HUES64 (cell line): ENCODE measurements around the gene NRL.

Source experiments
- H3K27ac ChIP-seq: 2 replicates; pipeline ENCODE4 v1.7.0; 2013; ENCODE audit warnings: low read depth, low read length, inconsistent platforms
- H3K27me3 ChIP-seq: 2 replicates; pipeline ENCODE4 v1.6.1; 2013; ENCODE audit warnings: mild to moderate bottlenecking, low read length; ENCODE audit not compliant: insufficient read depth
- H3K36me3 ChIP-seq: 2 replicates; pipeline ENCODE4 v1.6.1; 2013; ENCODE audit warnings: mild to moderate bottlenecking, low read length; ENCODE audit not compliant: insufficient read depth
- H3K4me1 ChIP-seq: 2 replicates; pipeline ENCODE4 v1.6.1; 2013; ENCODE audit warnings: mild to moderate bottlenecking, low read length, moderate library complexity; ENCODE audit not compliant: insufficient read depth
- H3K4me3 ChIP-seq: 2 replicates; pipeline ENCODE4 v1.5.1; 2013; ENCODE audit warnings: mild to moderate bottlenecking, low read length, moderate library complexity
- H3K9ac ChIP-seq: 2 replicates; pipeline ENCODE4 v1.6.1; 2013; ENCODE audit warnings: mild to moderate bottlenecking, low read depth, low read length
- H3K9me3 ChIP-seq: 2 replicates; pipeline ENCODE4 v1.6.1; 2013; ENCODE audit warnings: low read depth, low read length; ENCODE audit not compliant: insufficient read depth
- WGBS: fragments of 150-250, 120-280 bp; methylation state at CpG from one replicate; pipeline ENCODE4 v1.1.7; 2013; ENCODE audit warnings: missing lambda C conversion rate; 5-methylcytosine and 5-hydroxymethylcytosine counted together

NRL gene

GRCh38 chr14:24141097-24141880 is 26.5 kb upstream of the NRL start, which contains the start of gene EMC9:
TSS of gene EMC9 (minus strand) at chr14:24141591. CDS start at chr14:24141304, 287 bp downstream.
- H3K9me3 ChIP-seq = no peaks in the 10 kb centered on the region
- peaks cover 6% of the 10 kb centered on the region; the same call in 1 of the 2 replicates for H3K4me1 ChIP-seq
- H3K27ac ChIP-seq = peak within 1 kb of the TSS; percentile 77
- 0 out of 2 replicates have a peak, but pooled peaks cover 4% of the 10 kb centered on the region for H3K27me3 ChIP-seq
- WGBS = under 1% methylated on average over 65 of the region's 65 CpGs
- peak within 1 kb of the TSS; percentile 79 for H3K9ac ChIP-seq
- H3K4me3 ChIP-seq = peak within 1 kb of the TSS; percentile 74
- H3K36me3 ChIP-seq = peaks cover 46% of the 10 kb centered on the region

DNA sequence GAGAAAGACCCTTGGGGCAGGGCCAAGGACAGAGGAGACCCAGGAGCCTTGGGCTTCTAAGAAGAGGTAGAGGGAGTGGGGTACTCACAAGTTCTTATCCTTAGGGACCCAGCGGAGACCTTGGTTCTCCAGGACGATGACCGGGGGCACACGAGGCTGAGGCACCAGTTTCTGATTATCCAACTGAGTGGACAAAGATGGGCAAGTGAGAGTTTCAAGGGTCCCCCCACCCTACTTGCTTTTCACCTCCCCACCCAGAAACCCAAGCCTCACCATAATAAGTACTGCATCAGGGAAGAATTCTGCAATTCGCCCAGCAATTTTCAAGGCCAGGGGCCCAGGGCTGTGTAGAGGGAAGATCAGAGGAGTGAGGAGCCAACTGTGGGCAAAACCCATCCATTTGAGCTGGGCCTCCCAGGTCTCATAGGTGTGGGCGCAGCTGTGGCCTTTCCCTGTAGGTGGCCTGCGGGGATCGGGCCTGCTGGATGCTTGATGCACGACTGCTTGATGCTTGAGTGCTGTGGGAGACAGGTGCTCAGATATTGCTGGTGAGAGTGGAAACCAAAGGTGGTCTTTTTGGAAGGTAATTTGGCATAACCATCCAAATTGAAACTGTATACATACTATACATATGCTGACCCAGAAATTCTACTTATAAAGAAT is 24.7 kb upstream of the NRL start:
- peak overlapping the region; percentile 74 for H3K4me3 ChIP-seq
- H3K9ac ChIP-seq = no peak overlapping the region
- WGBS = 88% methylated on average over 9 of the region's 9 CpGs

GRCh38 chr14:24138396-24139271 is 23.9 kb upstream of the NRL start:
- Histone ChIP-seq H3K4me3 (no peak overlapping the region), H3K9me3 (no peaks in the 10 kb centered on the region), H3K36me3 (peaks cover 31% of the 10 kb centered on the region), H3K9ac (no peak overlapping the region), H3K4me1 (no peaks in the 10 kb centered on the region), H3K27ac (no peak overlapping the region), H3K27me3 (0 out of 2 replicates have a peak, but pooled peaks cover 4% of the 10 kb centered on the region)
- WGBS = 97% methylated on average over 13 of the region's 13 CpGs

More for the DNA sequence above, 24.7 kb upstream of the NRL start:
- no peak overlapping the region for H3K27ac ChIP-seq
- no peaks in the 10 kb centered on the region for H3K9me3 ChIP-seq
- peaks cover 39% of the 10 kb centered on the region for H3K36me3 ChIP-seq
- 0 out of 2 replicates have a peak, but pooled peaks cover 4% of the 10 kb centered on the region for H3K27me3 ChIP-seq
- no peaks in the 10 kb centered on the region for H3K4me1 ChIP-seq

DNA sequence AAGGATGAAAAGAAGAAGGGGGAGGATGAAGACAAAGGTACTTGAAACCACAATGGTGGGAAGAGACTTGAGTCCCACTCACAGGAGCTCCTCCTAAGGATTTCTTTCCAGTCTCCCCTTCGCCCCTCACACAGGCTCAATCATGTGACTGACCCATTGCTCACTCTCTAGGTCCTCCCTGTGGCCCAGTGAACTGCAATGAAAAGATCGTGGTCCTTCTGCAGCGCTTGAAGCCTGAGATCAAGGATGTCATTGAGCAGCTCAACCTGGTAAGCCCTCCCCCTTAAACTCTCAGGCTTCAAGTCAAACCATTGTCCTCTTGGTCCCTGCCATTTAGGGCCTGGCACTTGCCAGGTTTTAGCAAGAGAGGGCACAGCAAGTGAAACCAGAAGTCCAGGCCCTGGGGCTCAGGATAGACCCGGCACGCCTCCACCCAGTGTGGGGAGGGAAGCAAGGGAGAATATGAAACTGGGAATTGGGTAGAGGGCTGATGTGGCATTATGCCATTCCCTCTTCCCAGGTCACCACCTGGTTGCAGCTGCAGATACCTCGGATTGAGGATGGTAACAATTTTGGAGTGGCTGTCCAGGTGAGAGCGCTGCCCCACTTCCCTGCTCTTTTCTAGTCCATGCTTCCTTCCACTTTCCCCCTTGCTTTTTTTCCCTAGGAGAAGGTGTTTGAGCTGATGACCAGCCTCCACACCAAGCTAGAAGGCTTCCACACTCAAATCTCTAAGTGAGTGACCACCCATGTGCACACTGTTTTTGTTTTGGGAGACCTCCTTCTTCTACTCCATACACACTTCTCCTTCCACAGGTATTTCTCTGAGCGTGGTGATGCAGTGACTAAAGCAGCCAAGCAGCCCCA is 23.0 kb upstream of the NRL start:
- Histone ChIP-seq H3K4me1 (no peaks in the 10 kb centered on the region), H3K4me3 (peak overlapping the region; percentile 90; the same call in 1 of the 2 replicates), H3K36me3 (peaks cover 28% of the 10 kb centered on the region), H3K27me3 (0 out of 2 replicates have a peak, but pooled peaks cover 4% of the 10 kb centered on the region), H3K9ac (no peak overlapping the region), H3K27ac (no peak overlapping the region), H3K9me3 (no peaks in the 10 kb centered on the region)
- 93% methylated on average over 8 of the region's 8 CpGs for WGBS

DNA sequence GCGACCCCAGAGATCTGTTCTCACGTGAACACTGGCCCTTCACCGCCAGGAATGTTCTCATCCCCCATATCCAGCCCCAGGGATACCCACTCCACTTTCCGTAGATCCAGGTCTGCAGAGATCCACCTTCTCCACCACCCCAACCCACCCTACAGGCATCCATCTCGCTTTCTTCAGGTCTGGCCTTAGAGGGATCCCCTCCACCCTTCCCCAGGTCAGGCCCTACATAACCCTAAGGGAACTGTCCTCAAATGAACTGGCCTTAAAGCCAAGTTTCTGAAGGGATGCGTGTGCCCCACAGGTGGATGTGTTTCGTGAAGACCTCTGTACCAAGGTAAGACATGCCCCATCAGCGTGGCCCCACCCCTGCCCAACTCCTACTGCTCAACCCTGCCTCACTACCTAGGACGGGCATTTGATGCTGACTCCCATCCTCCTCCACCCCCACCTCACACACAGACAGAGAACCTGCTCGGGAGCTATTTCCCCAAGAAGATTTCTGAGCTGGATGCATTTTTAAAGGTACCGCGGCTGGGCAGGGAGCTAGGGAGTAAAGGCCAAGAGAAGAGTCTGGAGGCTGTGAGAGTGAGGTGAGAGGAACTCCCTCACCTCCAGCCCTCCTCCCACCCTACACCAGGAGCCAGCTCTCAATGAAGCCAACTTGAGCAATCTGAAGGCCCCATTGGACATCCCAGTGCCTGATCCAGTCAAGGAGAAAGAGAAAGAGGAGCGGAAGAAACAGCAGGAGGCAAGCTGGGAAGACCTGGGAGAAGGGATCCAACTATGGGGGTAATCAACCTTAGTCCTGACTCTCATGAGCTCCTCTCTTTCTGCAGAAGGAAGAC is 22.2 kb upstream of the NRL start:
- H3K9me3 ChIP-seq = no peaks in the 10 kb centered on the region
- no peaks in the 10 kb centered on the region for H3K4me1 ChIP-seq
- H3K27ac ChIP-seq = no peak overlapping the region
- H3K9ac ChIP-seq = peak overlapping the region; percentile 73; the same call in 1 of the 2 replicates
- H3K4me3 ChIP-seq = peak overlapping the region; percentile 90
- H3K27me3 ChIP-seq = 0 out of 2 replicates have a peak, but pooled peaks cover 4% of the 10 kb centered on the region
- peaks cover 28% of the 10 kb centered on the region for H3K36me3 ChIP-seq
- 35% methylated on average over 13 of the region's 13 CpGs for WGBS

GRCh38 chr14:24135834-24136683 is 21.3 kb upstream of the NRL start, which contains the start of gene PSME1:
TSS of gene PSME1 (plus strand) at chr14:24136194. CDS start at chr14:24136263, 69 bp downstream.
- Histone ChIP-seq H3K4me3 (peak within 1 kb of the TSS; percentile 90), H3K36me3 (peaks cover 28% of the 10 kb centered on the region), H3K4me1 (no peaks in the 10 kb centered on the region), H3K9me3 (no peaks in the 10 kb centered on the region), H3K9ac (peak within 1 kb of the TSS; percentile 73), H3K27ac (no peak within 1 kb of the TSS), H3K27me3 (0 out of 2 replicates have a peak, but pooled peaks cover 4% of the 10 kb centered on the region)
- WGBS = 1% methylated on average over 75 of the region's 75 CpGs

DNA sequence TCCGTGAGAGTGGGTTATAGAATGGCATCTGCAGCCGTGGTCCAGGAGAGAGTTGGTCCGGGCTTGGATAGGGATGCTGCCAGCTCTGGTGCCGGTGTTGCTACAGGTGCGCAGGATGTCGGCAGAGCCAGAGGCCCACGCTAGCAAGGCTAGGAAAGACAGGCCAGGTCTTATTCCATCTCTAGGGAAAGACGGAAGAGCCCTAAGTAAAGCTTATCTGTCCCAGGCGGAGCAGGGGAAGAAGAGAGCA is 20.8 kb upstream of the NRL start:
- H3K36me3 ChIP-seq = peaks cover 28% of the 10 kb centered on the region
- H3K4me1 ChIP-seq = no peaks in the 10 kb centered on the region
- H3K27ac ChIP-seq = no peak overlapping the region
- H3K4me3 ChIP-seq = peak overlapping the region; percentile 90
- 10% methylated on average over 9 of the region's 9 CpGs for WGBS
- 0 out of 2 replicates have a peak, but pooled peaks cover 4% of the 10 kb centered on the region for H3K27me3 ChIP-seq
- peak overlapping the region; percentile 61 for H3K9ac ChIP-seq
- no peaks in the 10 kb centered on the region for H3K9me3 ChIP-seq

GRCh38 chr14:24133735-24134134 is 19.0 kb upstream of the NRL start:
- H3K4me1 ChIP-seq = no peaks in the 10 kb centered on the region
- no CpG with 5 or more reads among the region's 1 CpG for WGBS

GRCh38 chr14:24132976-24133375 is 18.2 kb upstream of the NRL start:
- no peak overlapping the region for H3K9ac ChIP-seq
- 0 out of 2 replicates have a peak, but pooled peaks cover 4% of the 10 kb centered on the region for H3K27me3 ChIP-seq
- H3K27ac ChIP-seq = no peak overlapping the region
- H3K4me3 ChIP-seq = no peak overlapping the region
- WGBS = 85% methylated on average over 2 of the region's 2 CpGs
- H3K36me3 ChIP-seq = peaks cover 9% of the 10 kb centered on the region
- no peaks in the 10 kb centered on the region for H3K4me1 ChIP-seq
- no peaks in the 10 kb centered on the region for H3K9me3 ChIP-seq

More at GRCh38 chr14:24133735-24134134, 19.0 kb upstream of the NRL start:
- no peaks in the 10 kb centered on the region for H3K9me3 ChIP-seq
- no peak overlapping the region for H3K27ac ChIP-seq
- no peak overlapping the region for H3K4me3 ChIP-seq
- peaks cover 16% of the 10 kb centered on the region for H3K36me3 ChIP-seq
- no peak overlapping the region for H3K9ac ChIP-seq
- H3K27me3 ChIP-seq = 0 out of 2 replicates have a peak, but pooled peaks cover 4% of the 10 kb centered on the region
